MG63 (cell line): ENCODE results near the gene MCM3AP. TPM values are rescaled to one million over a fixed set of nuclear protein-coding genes. Genes with fewer than 3 reads are reported as not detected.
A peak's percentile ranks its signal among the peaks of the same experiment; 100 is the strongest.
"Not testable (repeated sequence)": the region's sequence is repeated elsewhere in the genome, so short reads cannot be mapped to it uniquely, and the experiment has no call there.

Experiments used
- DNase-seq: peaks from one replicate; pipeline ENCODE4 v3.0.0-alpha.2; 2020
- H3K27me3 ChIP-seq: fragments of 250-450 bp; sonication (Bioruptor Pico); 2 replicates; pipeline ENCODE4 v1.5.1; 2020; ENCODE audit warnings: mild to moderate bottlenecking, moderate library complexity
- H3K36me3 ChIP-seq: fragments of 250-450 bp; sonication (Bioruptor Pico); 2 replicates; pipeline ENCODE4 v1.5.1; 2020; ENCODE audit warnings: mild to moderate bottlenecking, moderate library complexity
- H3K4me3 ChIP-seq: fragments of 250-450 bp; sonication (Bioruptor Pico); 2 replicates; pipeline ENCODE4 v1.5.1; 2020; ENCODE audit warnings: mild to moderate bottlenecking, moderate library complexity
- H3K9me3 ChIP-seq: fragments of 250-450 bp; sonication (Bioruptor Pico); 2 replicates; pipeline ENCODE4 v1.5.1; 2020; ENCODE audit warnings: mild to moderate bottlenecking, moderate library complexity
- total RNA-seq: library from RNA; depleted of rRNA; stranded (reverse); fragments of >200 nt; shearing (Covaris generic); gene quantifications from 2 replicates; pipeline ENCODE4 v1.2.3, GENCODE V29; 2014; ENCODE audit warnings: low replicate concordance

Gene MCM3AP
- total RNA-seq, 1 experiment from 2014 or later = 76.0 TPM

- no peaks in the 10 kb centered on the region for H3K27me3 ChIP-seq
- no peaks in the 10 kb centered on the region for H3K9me3 ChIP-seq
- no peak overlapping the region for H3K4me3 ChIP-seq
- H3K36me3 ChIP-seq = peaks cover 79% of the 10 kb centered on the region
- no peak for DNase-seq
These were observed 47.9 kb downstream of the MCM3AP start for GRCh38 chr21:46237474-46237873.

GRCh38 chr21:46234436-46234950, 50.9 kb downstream of the MCM3AP start:
- Histone ChIP-seq H3K9me3 (no peaks in the 10 kb centered on the region), H3K27me3 (no peaks in the 10 kb centered on the region), H3K36me3 (peaks cover 84% of the 10 kb centered on the region), H3K4me3 (no peak overlapping the region)
- DNase-seq = no peak

GRCh38 chr21:46229923-46230260, 55.5 kb downstream of the MCM3AP start:
- Histone ChIP-seq H3K36me3 (peaks cover 61% of the 10 kb centered on the region), H3K27me3 (no peaks in the 10 kb centered on the region), H3K9me3 (no peaks in the 10 kb centered on the region; the same call in 1 of the 2 replicates), H3K4me3 (peak overlapping the region; percentile 72)
- DNase-seq = no peak

- Histone ChIP-seq H3K9me3 (no peaks in the 10 kb centered on the region; the same call in 1 of the 2 replicates), H3K36me3 (peaks cover 55% of the 10 kb centered on the region), H3K4me3 (peak overlapping the region; percentile 72), H3K27me3 (no peaks in the 10 kb centered on the region)
- DNase-seq = peak; percentile 51
These were observed 56.1 kb downstream of the MCM3AP start for GRCh38 chr21:46229133-46229922.

- H3K27me3 ChIP-seq = no peaks in the 10 kb centered on the region
- H3K9me3 ChIP-seq = no peaks in the 10 kb centered on the region; the same call in 1 of the 2 replicates
- peak; percentile 100 for DNase-seq
- peak within 1 kb of the TSS; percentile 97 for H3K4me3 ChIP-seq
- H3K36me3 ChIP-seq = peaks cover 47% of the 10 kb centered on the region
These were observed 56.9 kb downstream of the MCM3AP start, which contains the start of gene LSS for GRCh38 chr21:46228345-46229051. TSS of gene LSS (minus strand) at chr21:46228774. CDS start at chr21:46228745, 29 bp downstream.

GRCh38 chr21:46227811-46228344, 57.5 kb downstream of the MCM3AP start:
- H3K27me3 ChIP-seq = no peaks in the 10 kb centered on the region
- peak overlapping the region; percentile 97 for H3K4me3 ChIP-seq
- H3K9me3 ChIP-seq = no peaks in the 10 kb centered on the region; the same call in 1 of the 2 replicates
- H3K36me3 ChIP-seq = peaks cover 41% of the 10 kb centered on the region
- no peak for DNase-seq

- Histone ChIP-seq H3K36me3 (peaks cover 36% of the 10 kb centered on the region), H3K4me3 (peak overlapping the region; percentile 97), H3K27me3 (no peaks in the 10 kb centered on the region), H3K9me3 (no peaks in the 10 kb centered on the region; the same call in 1 of the 2 replicates)
- no peak for DNase-seq
These were observed 58.4 kb downstream of the MCM3AP start for GRCh38 chr21:46226920-46227599.

- Histone ChIP-seq H3K36me3 (peaks cover 34% of the 10 kb centered on the region), H3K27me3 (no peaks in the 10 kb centered on the region), H3K9me3 (no peaks in the 10 kb centered on the region; the same call in 1 of the 2 replicates), H3K4me3 (no peak overlapping the region)
- DNase-seq = no peak
These were observed 59.3 kb downstream of the MCM3AP start for GRCh38 chr21:46226146-46226545.

- H3K27me3 ChIP-seq, H3K9me3 ChIP-seq, H3K4me3 ChIP-seq, DNase-seq: not testable (repeated sequence)
- H3K36me3 ChIP-seq = peaks cover 33% of the 10 kb centered on the region
These were observed 61.8 kb downstream of the MCM3AP start for GRCh38 chr21:46223661-46224060.

- Histone ChIP-seq H3K27me3 (no peaks in the 10 kb centered on the region), H3K36me3 (peaks cover 33% of the 10 kb centered on the region), H3K9me3 (no peaks in the 10 kb centered on the region; the same call in 1 of the 2 replicates), H3K4me3 (no peak overlapping the region)
- no peak for DNase-seq
These were observed 62.2 kb downstream of the MCM3AP start for GRCh38 chr21:46223217-46223616.

- no peak for DNase-seq
- Histone ChIP-seq H3K4me3 (no peak overlapping the region), H3K27me3 (no peaks in the 10 kb centered on the region), H3K36me3 (peaks cover 33% of the 10 kb centered on the region), H3K9me3 (no peaks in the 10 kb centered on the region)
These were observed 62.8 kb downstream of the MCM3AP start for GRCh38 chr21:46222436-46223116.

- H3K9me3 ChIP-seq = no peaks in the 10 kb centered on the region
- no peaks in the 10 kb centered on the region for H3K27me3 ChIP-seq
- no peak overlapping the region for H3K4me3 ChIP-seq
- peaks cover 28% of the 10 kb centered on the region for H3K36me3 ChIP-seq
- no peak for DNase-seq
These were observed 63.6 kb downstream of the MCM3AP start for GRCh38 chr21:46221664-46222435.

- Histone ChIP-seq H3K9me3 (no peaks in the 10 kb centered on the region), H3K27me3 (no peaks in the 10 kb centered on the region), H3K36me3 (peaks cover 32% of the 10 kb centered on the region), H3K4me3 (no peak overlapping the region)
- no peak for DNase-seq
These were observed 64.6 kb downstream of the MCM3AP start for GRCh38 chr21:46220847-46221246.

GRCh38 chr21:46220275-46220810, 65.1 kb downstream of the MCM3AP start:
- H3K27me3 ChIP-seq = no peaks in the 10 kb centered on the region
- H3K4me3 ChIP-seq = no peak overlapping the region
- DNase-seq = no peak
- peaks cover 34% of the 10 kb centered on the region for H3K36me3 ChIP-seq
- no peaks in the 10 kb centered on the region for H3K9me3 ChIP-seq

GRCh38 chr21:46219591-46220239, 65.7 kb downstream of the MCM3AP start:
- Histone ChIP-seq H3K27me3 (no peaks in the 10 kb centered on the region), H3K4me3 (no peak overlapping the region), H3K9me3 (no peaks in the 10 kb centered on the region), H3K36me3 (peaks cover 32% of the 10 kb centered on the region)
- no peak for DNase-seq
